OCI-LY7 (cell line): ENCODE measurements around the gene DDX10. TPM values are rescaled to one million over a fixed set of nuclear protein-coding genes. Genes with fewer than 3 reads are reported as not detected.

Experiments
- BruUV-seq: library from RNA; stranded (reverse); fragments of 400-500 nt; replicated peaks from 2 replicates; lab custom pipeline; 2021; lab: Mats Ljungman, UMichigan
- CTCF ChIA-PET: fragments of 300-600 bp; sonication (Branson Sonifier 250); formaldehyde crosslinking; loops from one replicate; lab custom pipeline; 2022; ENCODE audit warnings: antibody characterized with exemption; ENCODE audit not compliant: unreplicated experiment; lab: Charles Lee
- POLR2A ChIA-PET: fragments of 300-600 bp; sonication (Branson Sonifier 250); formaldehyde crosslinking; loops from one replicate; lab custom pipeline; 2022; ENCODE audit warnings: antibody characterized with exemption; lab: Charles Lee
- DNase-seq: peaks from one replicate; pipeline ENCODE4 v3.0.0-alpha.2; 2015; ENCODE audit warnings: low spot score
- H2AFZ ChIP-seq: fragments of 200-600 bp; sonication (generic), shearing (Covaris generic); 2 replicates; pipeline ENCODE4 v1.6.1; 2014; ENCODE audit warnings: mild to moderate bottlenecking, antibody characterized with exemption, low read length, moderate library complexity
- H3K27ac ChIP-seq: fragments of 200-600 bp; sonication (generic); 2 replicates; pipeline ENCODE4 v1.5.1; 2014; ENCODE audit warnings: mixed run types, low read depth, mild to moderate bottlenecking, moderate library complexity, low read length, inconsistent platforms; ENCODE audit not compliant: poor library complexity, severe bottlenecking
- H3K36me3 ChIP-seq: fragments of 200-600 bp; sonication (generic); 2 replicates; pipeline ENCODE4 v1.6.1; 2014; ENCODE audit warnings: mild to moderate bottlenecking, antibody characterized with exemption, low read length, moderate library complexity, mixed read lengths; ENCODE audit not compliant: insufficient read depth
- H3K4me1 ChIP-seq: fragments of 200-600 bp; sonication (generic); 2 replicates; pipeline ENCODE4 v1.5.1; 2014; ENCODE audit warnings: mild to moderate bottlenecking, low read length; ENCODE audit not compliant: insufficient read depth, poor library complexity, severe bottlenecking
- H3K4me2 ChIP-seq: fragments of 200-600 bp; sonication (generic); 2 replicates; pipeline ENCODE4 v1.6.1; 2014; ENCODE audit warnings: mild to moderate bottlenecking, low read length
- H3K4me3 ChIP-seq: fragments of 200-600 bp; sonication (generic); 2 replicates; pipeline ENCODE4 v1.5.1; 2014; ENCODE audit warnings: mild to moderate bottlenecking, low read depth, low read length; ENCODE audit not compliant: poor library complexity, severe bottlenecking
- H3K79me2 ChIP-seq: fragments of 200-600 bp; sonication (generic); 2 replicates; pipeline ENCODE4 v1.6.1; 2016; ENCODE audit warnings: low read depth, mild to moderate bottlenecking, low read length, moderate library complexity, mixed read lengths; ENCODE audit not compliant: insufficient read depth
- H3K9me2 ChIP-seq: fragments of 200-600 bp; sonication (generic); 2 replicates; pipeline ENCODE4 v1.6.1; 2016; ENCODE audit warnings: mild to moderate bottlenecking, low read length, mixed read lengths; ENCODE audit not compliant: insufficient read depth
- H3K9me3 ChIP-seq: fragments of 200-600 bp; sonication (generic); 2 replicates; pipeline ENCODE4 v1.6.1; 2014; ENCODE audit warnings: mild to moderate bottlenecking, mixed run types, low read length, mixed read lengths
- H4K20me1 ChIP-seq: fragments of 200-600 bp; sonication (generic); 2 replicates; pipeline ENCODE4 v1.6.1; 2014; ENCODE audit warnings: mild to moderate bottlenecking, antibody characterized with exemption, low read length, moderate library complexity, mixed read lengths; ENCODE audit not compliant: insufficient read depth
- EZH2phosphoT487 ChIP-seq: fragments of 200-600 bp; sonication (generic); IDR thresholded peaks from 2 replicates; pipeline ENCODE4 v1.6.1; 2018; ENCODE audit warnings: low read depth, borderline replicate concordance, mild to moderate bottlenecking, mixed run types, antibody characterized with exemption, low read length, moderate library complexity, mixed read lengths
- intact Hi-C: fragments of 100-400 bp; cut with micrococcal nuclease; formaldehyde crosslinking; loops from one replicate; pipeline ENCODE4 v1.10.0; 2022; ENCODE audit not compliant: unreplicated experiment
- total RNA-seq, 2 experiments: library from RNA; depleted of rRNA in 1 of 2; stranded (reverse); fragments of >200 nt in 1 of 2; shearing (Covaris generic) in 1 of 2; gene quantifications; 2 replicates each; pipeline ENCODE4 v1.2.3, GENCODE V29; 2014 to 2022
- TF ChIP-seq, protein P1 (sequence below): fragments of 200-600 bp; sonication (generic); conservative IDR thresholded peaks from 2 replicates; pipeline ENCODE4 v1.5.1; 2014; ENCODE audit warnings: mild to moderate bottlenecking, antibody characterized with exemption, low read length, moderate library complexity, mixed read lengths

Gene DDX10
- total RNA-seq, 2 experiments from 2014 or later = 46.5 to 48.7 TPM

DNA sequence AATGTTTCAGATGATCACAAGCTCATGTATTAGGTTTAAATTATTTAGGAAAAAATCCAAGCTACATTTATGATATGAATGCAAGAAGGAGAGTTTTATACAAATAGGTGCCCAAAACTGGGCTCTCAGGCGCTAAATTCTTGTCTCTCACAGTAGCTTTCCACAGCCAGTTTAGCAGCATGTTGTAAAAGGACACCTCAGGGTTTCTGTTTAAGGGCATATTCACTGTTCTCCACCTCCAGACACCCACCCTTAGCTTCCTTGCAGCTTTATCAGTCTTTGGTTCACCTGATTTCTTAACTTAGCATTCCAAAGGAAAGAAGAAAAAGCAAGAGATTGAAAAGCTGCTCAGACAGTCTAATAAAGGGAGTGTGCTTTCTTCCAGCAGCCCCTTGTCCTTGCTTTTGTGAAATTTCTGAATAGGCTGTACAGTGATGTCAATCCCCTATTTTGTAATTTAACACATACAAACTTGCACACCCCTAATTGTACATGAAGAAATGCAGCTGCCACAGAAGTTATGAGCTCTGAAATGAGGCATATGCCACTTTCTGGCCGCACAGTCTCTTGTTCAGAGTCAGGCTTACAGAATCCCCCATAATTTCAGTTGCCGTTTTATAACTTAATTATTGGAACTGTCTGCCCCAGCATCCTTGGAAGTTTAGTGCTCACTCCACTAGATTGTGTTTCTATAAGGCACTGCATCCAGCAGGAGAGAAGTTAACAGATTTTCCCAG, 262.1 kb downstream of the DDX10 start:
- no peaks in the 10 kb centered on the region for H4K20me1 ChIP-seq
- H3K9me2 ChIP-seq = no peaks in the 10 kb centered on the region
- no peaks in the 10 kb centered on the region for H3K79me2 ChIP-seq
- ChIA-PET CTCF (no interaction called here), POLR2A (interaction anchor here (0.5 to 1.1 kb wide), 6 partner anchors 10 to 552 kb away, joined by 3 to 4 read pairs (median 3); no protein-coding TSS in a partner anchor)
- no peaks in the 10 kb centered on the region for H3K36me3 ChIP-seq
- H3K27ac ChIP-seq = no peak overlapping the region
- H3K4me1 ChIP-seq = no peaks in the 10 kb centered on the region
- no peak overlapping the region for H3K4me2 ChIP-seq
- no peak for DNase-seq
- intact Hi-C loops = no loop called here
- TF ChIP-seq, protein P1, sequence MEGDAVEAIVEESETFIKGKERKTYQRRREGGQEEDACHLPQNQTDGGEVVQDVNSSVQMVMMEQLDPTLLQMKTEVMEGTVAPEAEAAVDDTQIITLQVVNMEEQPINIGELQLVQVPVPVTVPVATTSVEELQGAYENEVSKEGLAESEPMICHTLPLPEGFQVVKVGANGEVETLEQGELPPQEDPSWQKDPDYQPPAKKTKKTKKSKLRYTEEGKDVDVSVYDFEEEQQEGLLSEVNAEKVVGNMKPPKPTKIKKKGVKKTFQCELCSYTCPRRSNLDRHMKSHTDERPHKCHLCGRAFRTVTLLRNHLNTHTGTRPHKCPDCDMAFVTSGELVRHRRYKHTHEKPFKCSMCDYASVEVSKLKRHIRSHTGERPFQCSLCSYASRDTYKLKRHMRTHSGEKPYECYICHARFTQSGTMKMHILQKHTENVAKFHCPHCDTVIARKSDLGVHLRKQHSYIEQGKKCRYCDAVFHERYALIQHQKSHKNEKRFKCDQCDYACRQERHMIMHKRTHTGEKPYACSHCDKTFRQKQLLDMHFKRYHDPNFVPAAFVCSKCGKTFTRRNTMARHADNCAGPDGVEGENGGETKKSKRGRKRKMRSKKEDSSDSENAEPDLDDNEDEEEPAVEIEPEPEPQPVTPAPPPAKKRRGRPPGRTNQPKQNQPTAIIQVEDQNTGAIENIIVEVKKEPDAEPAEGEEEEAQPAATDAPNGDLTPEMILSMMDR = no peak
- no peak for TF ChIP-seq EZH2phosphoT487
- H3K4me3 ChIP-seq = no peak overlapping the region
- H2AFZ ChIP-seq = no peak overlapping the region
- H3K9me3 ChIP-seq = no peaks in the 10 kb centered on the region
- no TSS peak for BruUV-seq

DNA sequence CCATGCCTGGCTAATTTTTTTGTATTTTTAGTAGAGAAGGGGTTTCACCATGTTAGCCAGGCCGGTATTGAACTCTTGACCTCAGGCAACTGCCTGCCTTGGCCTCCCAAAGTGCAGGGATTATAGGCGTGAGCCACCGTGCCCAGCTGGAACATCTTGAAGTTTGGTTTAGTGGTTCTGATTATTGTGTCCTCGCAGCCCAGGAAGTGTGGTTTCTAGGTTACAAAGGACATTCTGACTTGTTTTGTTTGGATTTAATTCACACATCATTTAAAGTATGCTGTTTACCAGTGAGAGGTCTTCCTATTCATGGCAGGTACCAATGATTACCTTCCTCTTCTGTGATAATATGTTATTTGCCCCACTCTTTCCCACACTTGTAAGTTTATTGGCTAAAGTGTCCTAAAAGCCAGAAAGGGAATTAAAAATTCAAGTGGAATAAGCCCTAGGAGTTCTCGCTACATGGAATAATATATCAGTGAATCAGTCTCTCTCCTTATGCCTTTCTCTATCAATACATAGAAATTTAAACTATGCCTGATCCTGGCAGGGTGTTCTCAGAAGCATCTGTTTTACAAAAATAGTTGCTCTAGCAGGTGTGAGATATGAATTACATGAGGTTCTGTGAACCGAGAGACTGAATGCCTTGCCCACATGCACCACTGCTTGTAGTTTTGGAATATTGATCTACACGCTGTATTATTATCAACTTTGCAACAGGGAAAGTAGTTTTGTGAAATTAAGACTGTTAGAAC, 263.1 kb downstream of the DDX10 start:
- no peaks in the 10 kb centered on the region for H3K36me3 ChIP-seq
- H3K4me2 ChIP-seq = no peak overlapping the region
- H4K20me1 ChIP-seq = no peaks in the 10 kb centered on the region
- TF ChIP-seq EZH2phosphoT487 = no peak
- TF ChIP-seq, protein P1 = no peak
- ChIA-PET POLR2A (interaction anchor here (0.6 to 1.1 kb wide), 3 partner anchors 9 to 686 kb away, joined by 3 read pairs; no protein-coding TSS in a partner anchor), CTCF (no interaction called here)
- H3K79me2 ChIP-seq = no peaks in the 10 kb centered on the region
- no peak overlapping the region for H3K27ac ChIP-seq
- no peaks in the 10 kb centered on the region for H3K4me1 ChIP-seq
- no peaks in the 10 kb centered on the region for H3K9me2 ChIP-seq
- intact Hi-C loops = no loop called here
- no peaks in the 10 kb centered on the region for H3K9me3 ChIP-seq
- no peak overlapping the region for H2AFZ ChIP-seq
- DNase-seq = no peak
- BruUV-seq = no TSS peak
- H3K4me3 ChIP-seq = no peak overlapping the region
